ENCODE data around the gene CEACAM5.

DNA sequence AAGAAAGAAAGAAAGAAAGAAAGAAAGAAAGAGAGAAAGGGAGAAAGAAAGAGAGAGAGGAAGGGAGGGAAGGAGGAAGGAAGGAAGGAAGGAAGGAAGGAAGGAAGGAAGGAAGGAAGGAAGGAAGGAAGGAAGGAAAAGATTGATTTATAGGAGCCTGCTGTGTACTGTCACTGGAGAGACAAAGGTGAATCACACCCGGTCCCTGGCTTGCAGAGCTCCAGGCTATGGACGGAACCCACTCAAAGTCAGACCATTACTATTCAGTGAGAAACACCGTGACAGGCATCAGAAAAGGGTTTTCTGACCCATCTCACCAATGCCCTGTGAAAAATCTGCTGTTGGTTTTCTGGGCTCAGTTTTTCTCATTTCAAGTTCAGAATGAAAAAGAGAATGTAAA lies 39.6 kb downstream of the CEACAM5 start:
- TF ChIP-seq CTCF (conservative IDR thresholded peaks at IDR 0.05; ENCODE audit: low read depth, low read length) (no peak), BHLHE40 (IDR thresholded peaks at IDR 0.05; ENCODE audit: low read depth, low read length) (no peak), MXI1 (IDR thresholded peaks at IDR 0.05; ENCODE audit: borderline replicate concordance, low read depth, low read length) (no peak), POLR2A (IDR thresholded peaks at IDR 0.05; ENCODE audit: low read depth, low read length) (no peak)

All from IMR-90 (cell line).